HCT116 (cell line): ENCODE measurements around the gene ZNHIT6.

ENCODE experiments used
- ATF3 ChIP-seq: IDR thresholded peaks from 2 replicates; pipeline ENCODE4 v1.6.1; 2012
- CTCF ChIP-seq, 3 experiments: fragments of 200-600 bp in 1 of 3; sonication (generic) in 1 of 3; IDR thresholded peaks in 2 of 3; conservative IDR thresholded peaks in 1 of 3; 2 replicates each; pipeline ENCODE4 v1.5.1; 2012 to 2017; ENCODE audit warnings: low read depth in 2 of 3, low read length in 2 of 3, antibody characterized with exemption in 1 of 3, borderline replicate concordance in 1 of 3, control low read depth in 1 of 3, mild to moderate bottlenecking in 1 of 3, mixed read lengths in 1 of 3, mixed run types in 1 of 3, moderate library complexity in 1 of 3; ENCODE audit not compliant: insufficient read depth in 1 of 3
- EZH2 ChIP-seq: fragments of 200-600 bp; sonication (generic); IDR thresholded peaks from 2 replicates; pipeline ENCODE4 v1.6.1; 2017; ENCODE audit warnings: antibody characterized with exemption, mixed run types
- EZH2phosphoT487 ChIP-seq: fragments of 200-600 bp; IDR thresholded peaks from 2 replicates; pipeline ENCODE4 v1.6.1; 2018; ENCODE audit warnings: antibody characterized with exemption, borderline replicate concordance
- MAX ChIP-seq: IDR thresholded peaks from 2 replicates; pipeline ENCODE4 v1.6.1; 2012
- POLR2A ChIP-seq: IDR thresholded peaks from 2 replicates; pipeline ENCODE4 v1.7.0; 2011; ENCODE audit warnings: borderline replicate concordance; ENCODE audit not compliant: insufficient read depth, insufficient read length; ENCODE audit errors: extremely low read depth
- POLR2AphosphoS5 ChIP-seq: IDR thresholded peaks from 2 replicates; pipeline ENCODE4 v1.6.1; 2011; ENCODE audit warnings: mild to moderate bottlenecking, low read depth, low read length, moderate library complexity
- RAD21 ChIP-seq: IDR thresholded peaks from 2 replicates; pipeline ENCODE4 v1.6.1; 2012; ENCODE audit warnings: low read depth, mild to moderate bottlenecking
- REST ChIP-seq: IDR thresholded peaks from 2 replicates; pipeline ENCODE4 v1.6.1; 2012; ENCODE audit warnings: low read depth
- SP1 ChIP-seq: IDR thresholded peaks from 2 replicates; pipeline ENCODE4 v1.6.1; 2012; ENCODE audit warnings: low read depth
- YY1 ChIP-seq: IDR thresholded peaks from 2 replicates; pipeline ENCODE4 v1.6.1; 2011; ENCODE audit warnings: low read length, low read depth, moderate library complexity, mild to moderate bottlenecking; ENCODE audit not compliant: insufficient replicate concordance; ENCODE audit errors: extremely low read depth
- ZBTB33 ChIP-seq: IDR thresholded peaks from 2 replicates; pipeline ENCODE4 v1.6.1; 2011; ENCODE audit warnings: mild to moderate bottlenecking, low read length, moderate library complexity; ENCODE audit not compliant: insufficient replicate concordance; ENCODE audit errors: extremely low read depth

GRCh38 chr1:85605484-85606413 lies 102.5 kb downstream of the ZNHIT6 start:
- TF ChIP-seq POLR2A (no peak), SP1 (no peak), EZH2phosphoT487 (no peak), CTCF (IDR thresholded peaks at IDR 0.05 in 2 of 3, conservative IDR thresholded peaks at IDR 0.05 in 1 of 3; ENCODE audit: borderline replicate concordance in 1 of 3, insufficient read depth in 1 of 3, low read depth in 2 of 3, low read length in 2 of 3) (peak; percentile 26 to 56 (median 54); a peak in 5 of 6 replicates), REST (no peak), RAD21 (peak; percentile 72), EZH2 (no peak), MAX (no peak), ATF3 (no peak), YY1 (no peak), ZBTB33 (no peak), POLR2AphosphoS5 (no peak)
